Thyroid gland (tissue), 4 donors: ENCODE results near the gene NCAPD3. TPM values are rescaled to one million over a fixed set of nuclear protein-coding genes. Genes with fewer than 3 reads are reported as not detected.

Experiments
- DNase-seq, 2 donors: peaks; one replicate each; pipeline ENCODE4 v3.0.0-alpha.2; 2019
- H3K27ac ChIP-seq, 3 donors: fragments of 200-600 bp; sonication (generic); 1 replicate in 2 of 3; 2 replicates in 1 of 3; pipeline ENCODE4 v1.5.1; 2016 to 2019; ENCODE audit warnings: mild to moderate bottlenecking in 1 of 3, moderate library complexity in 1 of 3
- H3K27me3 ChIP-seq: fragments of 200-600 bp; sonication (generic); one replicate; pipeline ENCODE4 v1.5.1; 2019
- H3K36me3 ChIP-seq, 2 donors: fragments of 200-600 bp; sonication (generic); one replicate each; pipeline ENCODE4 v1.5.1; 2016 to 2019
- H3K4me1 ChIP-seq, 2 donors: fragments of 200-600 bp; sonication (generic); one replicate each; pipeline ENCODE4 v1.5.1; 2017 to 2019
- H3K4me3 ChIP-seq, 3 donors: fragments of 200-600 bp; sonication (generic); replicated peaks in 1 of 3; 1 replicate in 2 of 3; 2 replicates in 1 of 3; pipeline ENCODE4 v1.5.1; 2016; ENCODE audit warnings: mild to moderate bottlenecking in 1 of 3
- H3K9me3 ChIP-seq: fragments of 200-600 bp; sonication (generic); one replicate; pipeline ENCODE4 v1.5.1; 2017
- POLR2A ChIP-seq, 2 donors: fragments of 450-650 bp; IDR thresholded peaks; one replicate each; pipeline ENCODE4 v1.6.1; 2017; ENCODE audit warnings: antibody characterized with exemption in 2 of 2, mild to moderate bottlenecking in 2 of 2, moderate library complexity in 1 of 2
- WGBS, 2 donors: methylation state at CpG; one replicate each; pipeline ENCODE4 v1.1.5; 2017; 5-methylcytosine and 5-hydroxymethylcytosine counted together
- intact Hi-C: fragments of 100-400 bp; cut with DNase I; formaldehyde crosslinking; loops from one replicate; pipeline ENCODE4 v1.15.1; 2023
- total RNA-seq, 4 donors: library from RNA; depleted of rRNA; stranded (reverse); fragments of >200 nt; gene quantifications; one replicate each; pipeline ENCODE4 v1.2.3, GENCODE V29; 2016
- TF ChIP-seq, protein P1 (sequence below), 6 experiments: fragments of 200-600 bp in 3 of 6; fragments of 450-650 bp in 3 of 6; sonication (generic) in 3 of 6; IDR thresholded peaks; one replicate each; pipeline ENCODE4 v1.5.1; 2016 to 2019; ENCODE audit warnings: antibody characterized with exemption in 6 of 6, mild to moderate bottlenecking in 2 of 6, inconsistent platforms in 1 of 6, moderate library complexity in 1 of 6

NCAPD3 gene
- total RNA-seq, 4 donors from 2014 or later = 17.5 to 31.4 (median 21.9) TPM

DNA sequence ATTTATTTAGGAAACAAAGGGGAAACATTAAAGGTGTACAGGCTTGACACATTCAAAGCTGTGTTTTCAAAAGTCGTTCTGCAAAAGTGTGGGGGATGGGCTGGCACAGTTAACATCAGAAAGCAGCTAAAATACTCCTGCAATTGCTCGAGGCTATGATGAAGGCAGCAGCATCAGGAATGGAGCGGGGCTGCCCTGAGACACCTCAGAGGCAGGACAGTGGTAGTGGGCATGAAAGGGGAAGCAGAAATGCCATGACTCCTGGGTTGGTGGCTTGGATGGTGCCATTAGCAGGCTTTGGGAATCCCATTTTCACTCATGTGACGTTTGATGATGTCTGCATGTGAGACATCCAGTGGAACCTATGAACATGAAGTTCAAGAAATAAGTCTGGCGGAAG is 646 bp downstream of the NCAPD3 start:
- peak overlapping the region; percentile 18 to 72 (median 42) for H3K4me3 ChIP-seq
- no peak for DNase-seq
- peaks cover 22% of the 10 kb centered on the region in 2 donors for H3K4me1 ChIP-seq
- no peak overlapping the region for H3K27ac ChIP-seq
- intact Hi-C loops = no loop called here
- no peaks in the 10 kb centered on the region for H3K27me3 ChIP-seq
- H3K36me3 ChIP-seq = peaks cover 0 to 9% of the 10 kb centered on the region in 2 donors
- WGBS, 2 donors = 8 to 10% methylated on average over 5 of the region's 5 CpGs
- no peaks in the 10 kb centered on the region for H3K9me3 ChIP-seq
- TF ChIP-seq, protein P1, sequence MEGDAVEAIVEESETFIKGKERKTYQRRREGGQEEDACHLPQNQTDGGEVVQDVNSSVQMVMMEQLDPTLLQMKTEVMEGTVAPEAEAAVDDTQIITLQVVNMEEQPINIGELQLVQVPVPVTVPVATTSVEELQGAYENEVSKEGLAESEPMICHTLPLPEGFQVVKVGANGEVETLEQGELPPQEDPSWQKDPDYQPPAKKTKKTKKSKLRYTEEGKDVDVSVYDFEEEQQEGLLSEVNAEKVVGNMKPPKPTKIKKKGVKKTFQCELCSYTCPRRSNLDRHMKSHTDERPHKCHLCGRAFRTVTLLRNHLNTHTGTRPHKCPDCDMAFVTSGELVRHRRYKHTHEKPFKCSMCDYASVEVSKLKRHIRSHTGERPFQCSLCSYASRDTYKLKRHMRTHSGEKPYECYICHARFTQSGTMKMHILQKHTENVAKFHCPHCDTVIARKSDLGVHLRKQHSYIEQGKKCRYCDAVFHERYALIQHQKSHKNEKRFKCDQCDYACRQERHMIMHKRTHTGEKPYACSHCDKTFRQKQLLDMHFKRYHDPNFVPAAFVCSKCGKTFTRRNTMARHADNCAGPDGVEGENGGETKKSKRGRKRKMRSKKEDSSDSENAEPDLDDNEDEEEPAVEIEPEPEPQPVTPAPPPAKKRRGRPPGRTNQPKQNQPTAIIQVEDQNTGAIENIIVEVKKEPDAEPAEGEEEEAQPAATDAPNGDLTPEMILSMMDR (IDR thresholded peaks at IDR 0.05) = no peak
- TF ChIP-seq POLR2A (IDR thresholded peaks at IDR 0.05) = no peak

DNA sequence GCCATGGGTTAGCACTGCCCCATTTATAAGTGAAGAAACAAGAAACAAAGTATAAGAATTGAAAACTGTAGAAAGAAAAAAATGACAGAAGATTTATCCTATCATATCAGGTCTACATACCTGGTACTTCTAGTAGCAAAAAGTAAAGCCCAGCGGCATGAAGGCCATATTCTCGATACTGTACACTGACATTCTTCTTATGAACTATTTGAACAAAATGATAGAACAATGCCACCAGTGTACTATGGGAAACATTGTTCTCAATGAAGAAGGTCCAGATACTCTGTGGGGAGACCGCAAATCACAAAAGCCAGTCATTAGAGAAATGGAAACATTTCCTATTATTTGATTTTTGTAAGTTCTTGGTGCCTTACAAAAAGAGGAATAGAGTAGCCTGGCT is 7.0 kb downstream of the NCAPD3 start:
- H3K27me3 ChIP-seq = no peaks in the 10 kb centered on the region
- no peak for DNase-seq
- WGBS, 2 donors = 94 to 98% methylated on average over 3 of the region's 3 CpGs
- H3K36me3 ChIP-seq = peaks cover 0 to 9% of the 10 kb centered on the region in 2 donors
- no peak overlapping the region for H3K4me3 ChIP-seq
- no peak overlapping the region for H3K27ac ChIP-seq
- no peaks in the 10 kb centered on the region for H3K4me1 ChIP-seq
- TF ChIP-seq, protein P1 (IDR thresholded peaks at IDR 0.05) = no peak
- no peak for TF ChIP-seq POLR2A (IDR thresholded peaks at IDR 0.05)
- intact Hi-C loops = no loop called here
- H3K9me3 ChIP-seq = no peaks in the 10 kb centered on the region

DNA sequence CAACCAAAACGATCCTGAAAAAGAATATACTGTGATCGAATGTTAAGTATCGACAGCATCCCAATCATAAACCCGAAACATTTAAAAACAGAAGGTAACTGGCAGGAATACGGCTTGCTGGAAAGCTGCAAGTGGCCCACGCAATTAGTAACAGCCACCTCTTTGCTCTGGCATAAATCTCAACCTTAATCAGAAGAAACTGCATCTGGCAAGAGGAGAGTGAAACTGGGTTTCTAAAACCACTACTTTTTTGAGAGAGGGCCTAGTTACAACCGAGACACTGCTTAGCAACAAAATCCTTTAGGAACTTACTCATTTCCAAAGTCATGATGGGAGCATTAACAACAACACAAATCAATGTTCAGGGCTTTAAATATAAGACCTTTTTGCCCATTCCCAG is 7.9 kb downstream of the NCAPD3 start:
- no peaks in the 10 kb centered on the region for H3K4me1 ChIP-seq

DNA sequence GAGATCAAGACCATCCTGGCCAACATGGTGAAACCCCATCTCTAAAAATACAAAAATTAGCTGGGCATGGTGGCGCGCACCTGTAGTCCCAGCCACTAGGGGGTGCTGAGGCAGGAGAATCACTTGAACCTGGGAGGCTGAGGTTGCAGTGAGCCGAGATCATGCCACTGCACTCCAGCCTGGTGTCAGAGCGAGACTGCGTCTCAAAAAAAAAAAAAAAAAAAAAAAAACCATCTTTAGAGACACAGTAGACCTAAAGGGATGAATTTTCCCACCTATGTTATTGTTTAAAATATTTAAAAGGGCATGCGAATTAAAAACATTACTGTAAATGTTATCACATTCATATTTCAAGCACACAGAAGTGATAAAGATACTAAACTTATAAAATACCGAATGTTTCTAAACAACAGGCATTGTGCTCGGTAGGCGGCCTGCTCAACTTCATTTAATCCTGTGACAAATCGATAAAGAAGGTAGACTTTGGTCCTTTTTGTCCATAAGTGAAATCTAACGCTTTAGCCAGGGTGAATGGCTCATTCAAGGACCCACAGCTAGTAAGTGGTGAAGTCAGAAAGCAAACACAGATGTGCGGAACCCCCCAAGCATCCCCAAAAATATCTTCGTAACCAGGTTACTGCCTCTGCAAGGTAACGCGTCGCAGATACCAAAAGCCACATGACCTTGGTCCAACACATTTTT is 16.1 kb downstream of the NCAPD3 start:
- no peaks in the 10 kb centered on the region for H3K4me1 ChIP-seq
- intact Hi-C loops = no loop called here
- H3K36me3 ChIP-seq = peaks cover 21 to 32% of the 10 kb centered on the region in 2 donors
- no peak for TF ChIP-seq POLR2A (IDR thresholded peaks at IDR 0.05)
- TF ChIP-seq, protein P1 (IDR thresholded peaks at IDR 0.05) = peak; percentile 37 to 63 (median 42)
- DNase-seq = peak; percentile 21 to 25
- H3K9me3 ChIP-seq = no peaks in the 10 kb centered on the region
- no peak overlapping the region for H3K27ac ChIP-seq
- no peak overlapping the region for H3K4me3 ChIP-seq
- no peaks in the 10 kb centered on the region for H3K27me3 ChIP-seq
- 90% methylated on average over 16 of the region's 16 CpGs for WGBS, 2 donors

More for the DNA sequence above, 7.9 kb downstream of the NCAPD3 start:
- Histone ChIP-seq H3K9me3 (no peaks in the 10 kb centered on the region), H3K4me3 (no peak overlapping the region), H3K36me3 (peaks cover 0 to 9% of the 10 kb centered on the region in 2 donors), H3K27me3 (no peaks in the 10 kb centered on the region), H3K27ac (no peak overlapping the region)
- DNase-seq = no peak
- intact Hi-C loops = no loop called here
- TF ChIP-seq, protein P1 (IDR thresholded peaks at IDR 0.05) = no peak
- TF ChIP-seq POLR2A (IDR thresholded peaks at IDR 0.05) = no peak
- WGBS, 2 donors = 94% methylated on average over 7 of the region's 7 CpGs

DNA sequence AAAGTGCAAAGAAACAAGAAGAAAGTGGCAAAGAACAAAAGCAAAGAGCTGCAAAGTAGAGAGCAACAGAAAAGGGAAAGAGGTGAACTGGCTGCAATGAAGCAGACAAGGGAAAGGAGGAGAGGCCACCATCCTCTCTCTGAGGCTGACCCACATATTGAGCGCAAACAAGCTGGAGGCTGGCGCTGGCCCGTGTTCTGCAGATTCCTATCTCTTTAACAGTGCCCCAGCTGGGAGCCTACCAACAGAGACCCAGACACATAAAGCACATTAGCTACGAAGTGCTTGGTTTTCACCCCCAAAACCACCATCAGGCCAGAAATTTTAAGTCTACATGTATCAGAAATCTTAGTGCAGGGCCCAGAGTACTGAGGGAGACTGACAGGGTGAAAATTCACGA is 17.6 kb downstream of the NCAPD3 start:
- 92 to 95% methylated on average over 5 of the region's 5 CpGs for whole genome bisulfite sequencing, 2 donors
- Histone ChIP-seq H3K4me1 (no peaks in the 10 kb centered on the region), H3K27ac (no peak overlapping the region), H3K9me3 (no peaks in the 10 kb centered on the region), H3K27me3 (no peaks in the 10 kb centered on the region), H3K4me3 (no peak overlapping the region), H3K36me3 (peaks cover 26 to 47% of the 10 kb centered on the region in 2 donors)
- no peak for TF ChIP-seq POLR2A (IDR thresholded peaks at IDR 0.05)
- TF ChIP-seq, protein P1 (IDR thresholded peaks at IDR 0.05) = no peak
- DNase-seq = no peak
- intact Hi-C loops = no loop called here
